AG08396 (cell line): ENCODE data around the gene PTPN2.
"Not testable (repeated sequence)": the region's sequence is repeated elsewhere in the genome, so short reads cannot be mapped to it uniquely, and the experiment has no call there.

Source experiments
- DNase-seq: peaks from one replicate; pipeline ENCODE4 v3.0.0; 2012; ENCODE audit warnings: low spot score, mixed read lengths

PTPN2 gene

GRCh38 chr18:12772111-12772510, 111.9 kb downstream of the PTPN2 start:
- DNase-seq: no peak

GRCh38 chr18:12770469-12771219, 113.4 kb downstream of the PTPN2 start:
- DNase-seq: no peak

GRCh38 chr18:12769644-12770440, 114.2 kb downstream of the PTPN2 start:
- DNase-seq: no peak

- no peak for DNase-seq
Observed at GRCh38 chr18:12769136-12769535, 114.9 kb downstream of the PTPN2 start.

- DNase-seq: peak; percentile 40
Observed at GRCh38 chr18:12768625-12769024, 115.4 kb downstream of the PTPN2 start.

GRCh38 chr18:12767580-12768155, 116.4 kb downstream of the PTPN2 start:
- no peak for DNase-seq

GRCh38 chr18:12766986-12767433, 117.0 kb downstream of the PTPN2 start:
- DNase-seq: no peak

GRCh38 chr18:12765586-12765985, 118.5 kb downstream of the PTPN2 start:
- no peak for DNase-seq

GRCh38 chr18:12765126-12765525, 118.9 kb downstream of the PTPN2 start:
- no peak for DNase-seq

- not testable (repeated sequence) for DNase-seq
Observed at GRCh38 chr18:12758566-12758965, 125.5 kb downstream of the PTPN2 start.

GRCh38 chr18:12756619-12757239, 127.3 kb downstream of the PTPN2 start:
- DNase-seq: not testable (repeated sequence)

GRCh38 chr18:12755606-12756005, 128.4 kb downstream of the PTPN2 start:
- not testable (repeated sequence) for DNase-seq

GRCh38 chr18:12754511-12754910, 129.5 kb downstream of the PTPN2 start:
- DNase-seq: no peak

GRCh38 chr18:12751891-12752290, 132.1 kb downstream of the PTPN2 start:
- no peak for DNase-seq

GRCh38 chr18:12751503-12751884, 132.5 kb downstream of the PTPN2 start:
- no peak for DNase-seq

GRCh38 chr18:12750715-12751502, 133.1 kb downstream of the PTPN2 start:
- no peak for DNase-seq

- DNase-seq: no peak
Observed at GRCh38 chr18:12750076-12750714, 133.8 kb downstream of the PTPN2 start.

GRCh38 chr18:12749121-12749520, 134.9 kb downstream of the PTPN2 start:
- no peak for DNase-seq

GRCh38 chr18:12748671-12749070, 135.4 kb downstream of the PTPN2 start:
- no peak for DNase-seq

- DNase-seq: no peak
Observed at GRCh38 chr18:12747530-12748315, 136.3 kb downstream of the PTPN2 start.
